Measurements from ENCODE around the gene TBX1. TPM values are rescaled to one million over a fixed set of nuclear protein-coding genes. Genes with fewer than 3 reads are reported as not detected.

TBX1 gene
- total RNA-seq, 1 experiment from 2014 or later, result 12.8 TPM

GRCh38 chr22:19732403-19733113 is 28.0 kb upstream of the TBX1 start:
- POLR2A ChIA-PET, result no interaction called here

GRCh38 chr22:19733755-19734154 is 26.8 kb upstream of the TBX1 start:
- ATAC-seq (no peak), DNase-seq (ENCODE audit: low spot score) (no peak)
- POLR2A ChIA-PET, result no interaction called here
- H3K36me3 Mint-ChIP-seq, result no peaks in the 10 kb centered on the region
- no peak overlapping the region for H3K27ac Mint-ChIP-seq
- TF ChIP-seq GRHL2 (CRISPR knock-in tag; IDR thresholded peaks at IDR 0.05; ENCODE audit: insufficient replicate concordance, severe bottlenecking) (no peak), CREB1 (CRISPR knock-in tag; IDR thresholded peaks at IDR 0.05) (no peak), ETV6 (CRISPR knock-in tag; IDR thresholded peaks at IDR 0.05) (no peak), TEAD4 (CRISPR knock-in tag; IDR thresholded peaks at IDR 0.05) (no peak), NR3C1 (CRISPR knock-in tag; conservative IDR thresholded peaks at IDR 0.05; ENCODE audit: low read depth) (no peak), SOX15 (CRISPR knock-in tag; IDR thresholded peaks at IDR 0.05) (no peak), MYBL2 (CRISPR knock-in tag; IDR thresholded peaks at IDR 0.05) (no peak), NFATC4 (CRISPR knock-in tag; IDR thresholded peaks at IDR 0.05) (no peak), AFF4 (CRISPR knock-in tag; IDR thresholded peaks at IDR 0.05; ENCODE audit: borderline replicate concordance) (no peak)
- H3K27me3 Mint-ChIP-seq (ENCODE audit: low read depth), result peaks cover 18% of the 10 kb centered on the region
- H3K4me3 Mint-ChIP-seq, result no peak overlapping the region
- H3K4me1 Mint-ChIP-seq, result no peaks in the 10 kb centered on the region
- CTCF ChIA-PET, result interaction anchor here (1.3 kb wide), 1 partner anchor 12 kb away, joined by 4 read pairs; no protein-coding TSS in a partner anchor
- no peaks in the 10 kb centered on the region for H3K9me3 Mint-ChIP-seq

More at GRCh38 chr22:19732403-19733113, 28.0 kb upstream of the TBX1 start:
- ATAC-seq, result no peak
- Mint-ChIP-seq H3K36me3 (no peaks in the 10 kb centered on the region), H3K9me3 (no peaks in the 10 kb centered on the region), H3K4me1 (no peaks in the 10 kb centered on the region), H3K27me3 (ENCODE audit: low read depth) (peaks cover 30% of the 10 kb centered on the region), H3K27ac (no peak overlapping the region), H3K4me3 (no peak overlapping the region)
- DNase-seq (ENCODE audit: low spot score), result no peak
- CTCF ChIA-PET, result interaction anchor here (1.0 to 4.6 kb wide), 6 partner anchors 9 to 221 kb away, joined by 3 to 155 read pairs (median 5); partner anchors contain the start of gene GP1BB
- no peak for TF ChIP-seq ZNF416 (CRISPR knock-in tag; IDR thresholded peaks at IDR 0.05)
- no peak for TF ChIP-seq USF2 (CRISPR knock-in tag; IDR thresholded peaks at IDR 0.05)
- no peak for TF ChIP-seq NR3C1 (CRISPR knock-in tag; conservative IDR thresholded peaks at IDR 0.05; ENCODE audit: low read depth)
- TF ChIP-seq FOXP1 (CRISPR knock-in tag; IDR thresholded peaks at IDR 0.05; ENCODE audit: borderline replicate concordance), result no peak
- TF ChIP-seq E2F1 (CRISPR knock-in tag; IDR thresholded peaks at IDR 0.05), result no peak
- no peak for TF ChIP-seq CREM (CRISPR knock-in tag; IDR thresholded peaks at IDR 0.05)
- no peak for TF ChIP-seq NR1H2 (CRISPR knock-in tag; IDR thresholded peaks at IDR 0.05)
- TF ChIP-seq ZNF423 (CRISPR knock-in tag; IDR thresholded peaks at IDR 0.05), result 0 out of 2 replicates have a peak, but pooled peaks have one; percentile 17
- peak; percentile 47; the same call in 1 of the 2 replicates for TF ChIP-seq ZNF263 (CRISPR knock-in tag; IDR thresholded peaks at IDR 0.05; ENCODE audit: low read depth)

GRCh38 chr22:19734163-19734562 is 26.4 kb upstream of the TBX1 start:
- ChIA-PET CTCF (no interaction called here), POLR2A (no interaction called here)
- TF ChIP-seq E2F5 (CRISPR knock-in tag; IDR thresholded peaks at IDR 0.05) (no peak), CDX4 (CRISPR knock-in tag; IDR thresholded peaks at IDR 0.05; ENCODE audit: borderline replicate concordance) (no peak), ZNF232 (CRISPR knock-in tag; IDR thresholded peaks at IDR 0.05) (no peak), ATF1 (CRISPR knock-in tag; IDR thresholded peaks at IDR 0.05) (no peak), GTF2I (CRISPR knock-in tag; conservative IDR thresholded peaks at IDR 0.05) (no peak), NFYB (CRISPR knock-in tag; conservative IDR thresholded peaks at IDR 0.05; ENCODE audit: low read depth) (no peak), ZNF121 (CRISPR knock-in tag; IDR thresholded peaks at IDR 0.05) (no peak)

More at GRCh38 chr22:19734163-19734562, 26.4 kb upstream of the TBX1 start:
- DNase-seq (ENCODE audit: low spot score) (no peak), ATAC-seq (no peak)
- no peak overlapping the region for H3K4me3 Mint-ChIP-seq
- H3K27me3 Mint-ChIP-seq (ENCODE audit: low read depth), result peaks cover 14% of the 10 kb centered on the region
- no peaks in the 10 kb centered on the region for H3K4me1 Mint-ChIP-seq
- H3K27ac Mint-ChIP-seq, result no peak overlapping the region
- no peaks in the 10 kb centered on the region for H3K9me3 Mint-ChIP-seq
- no peaks in the 10 kb centered on the region for H3K36me3 Mint-ChIP-seq

Measured in WTC11 (cell line).